Sigmoid colon (tissue), 7 donors: Measurements from ENCODE around the gene C1QTNF5. TPM values are rescaled to one million over a fixed set of nuclear protein-coding genes. Genes with fewer than 3 reads are reported as not detected.

ENCODE experiments used
- DNase-seq: peaks from one replicate; pipeline ENCODE4 v3.0.0-alpha.2; 2019
- H3K27ac ChIP-seq, 4 donors: fragments of 200-600 bp; sonication (generic); one replicate each; pipeline ENCODE4 v1.5.1; 2016 to 2019; ENCODE audit warnings: mild to moderate bottlenecking in 1 of 4
- H3K27me3 ChIP-seq, 3 donors: fragments of 200-600 bp; sonication (generic); one replicate each; pipeline ENCODE4 v1.5.1; 2019; ENCODE audit warnings: mild to moderate bottlenecking in 1 of 3
- H3K36me3 ChIP-seq, 4 donors: fragments of 200-600 bp; sonication (generic); one replicate each; pipeline ENCODE4 v1.5.1; 2016 to 2019
- H3K4me1 ChIP-seq, 4 donors: fragments of 200-600 bp; sonication (generic); one replicate each; pipeline ENCODE4 v1.5.1; 2017 to 2019
- H3K4me3 ChIP-seq, 4 donors: fragments of 200-600 bp; sonication (generic); one replicate each; pipeline ENCODE4 v1.5.1; 2017 to 2019; ENCODE audit warnings: mild to moderate bottlenecking in 2 of 4, moderate library complexity in 1 of 4
- H3K9me3 ChIP-seq, 4 donors: fragments of 200-600 bp in 3 of 4; sonication (generic) in 3 of 4; one replicate each; pipeline versions ENCODE4 v1.5.1 to v1.6.1; 2013 to 2019
- CTCF ChIP-seq, 4 experiments: fragments of 450-650 bp in 3 of 4; fragments of 200-600 bp in 1 of 4; IDR thresholded peaks; one replicate each; pipeline ENCODE4 v1.5.1; 2016 to 2019; ENCODE audit warnings: antibody characterized with exemption in 4 of 4, mild to moderate bottlenecking in 3 of 4, moderate library complexity in 2 of 4
- EP300 ChIP-seq, 4 donors: sonication (generic); formaldehyde crosslinking; IDR thresholded peaks; one replicate each; pipeline ENCODE4 v1.6.1; 2017; ENCODE audit warnings: antibody characterized with exemption in 4 of 4
- POLR2A ChIP-seq, 2 donors: fragments of 450-650 bp; IDR thresholded peaks; one replicate each; pipeline ENCODE4 v1.6.1; 2016; ENCODE audit warnings: antibody characterized with exemption in 2 of 2, mild to moderate bottlenecking in 2 of 2, moderate library complexity in 2 of 2
- POLR2AphosphoS5 ChIP-seq, 4 donors: sonication (generic); formaldehyde crosslinking; IDR thresholded peaks; one replicate each; pipeline ENCODE4 v1.6.1; 2017; ENCODE audit warnings: antibody characterized with exemption in 4 of 4
- WGBS, 2 donors: extraction: QIAGEN DNeasy Blood & Tissue Kit; methylation state at CpG; one replicate each; pipeline ENCODE4 v1.1.7; 2013; 5-methylcytosine and 5-hydroxymethylcytosine counted together
- intact Hi-C: fragments of 100-400 bp; cut with DNase I; formaldehyde crosslinking; loops from one replicate; pipeline ENCODE4 v1.15.1; 2023
- polyA plus RNA-seq, 3 donors: library from polyadenylated mRNA; stranded (reverse); fragments of 200-250 nt; gene quantifications; one replicate each; pipeline ENCODE4 v1.2.3, GENCODE V29; 2013
- total RNA-seq, 4 donors: library from RNA; depleted of rRNA; stranded (reverse); fragments of >200 nt; gene quantifications; one replicate each; pipeline ENCODE4 v1.1.0, GENCODE V29; 2016
- donor health status: healthy with polysubstance abuse.
- donor health status: Bipolar disorder and iron deficiency.
- donor health status: healthy.

C1QTNF5 gene
- total and polyA plus RNA-seq, 7 donors = 4.9 to 35.2 (median 23.2) TPM

DNA sequence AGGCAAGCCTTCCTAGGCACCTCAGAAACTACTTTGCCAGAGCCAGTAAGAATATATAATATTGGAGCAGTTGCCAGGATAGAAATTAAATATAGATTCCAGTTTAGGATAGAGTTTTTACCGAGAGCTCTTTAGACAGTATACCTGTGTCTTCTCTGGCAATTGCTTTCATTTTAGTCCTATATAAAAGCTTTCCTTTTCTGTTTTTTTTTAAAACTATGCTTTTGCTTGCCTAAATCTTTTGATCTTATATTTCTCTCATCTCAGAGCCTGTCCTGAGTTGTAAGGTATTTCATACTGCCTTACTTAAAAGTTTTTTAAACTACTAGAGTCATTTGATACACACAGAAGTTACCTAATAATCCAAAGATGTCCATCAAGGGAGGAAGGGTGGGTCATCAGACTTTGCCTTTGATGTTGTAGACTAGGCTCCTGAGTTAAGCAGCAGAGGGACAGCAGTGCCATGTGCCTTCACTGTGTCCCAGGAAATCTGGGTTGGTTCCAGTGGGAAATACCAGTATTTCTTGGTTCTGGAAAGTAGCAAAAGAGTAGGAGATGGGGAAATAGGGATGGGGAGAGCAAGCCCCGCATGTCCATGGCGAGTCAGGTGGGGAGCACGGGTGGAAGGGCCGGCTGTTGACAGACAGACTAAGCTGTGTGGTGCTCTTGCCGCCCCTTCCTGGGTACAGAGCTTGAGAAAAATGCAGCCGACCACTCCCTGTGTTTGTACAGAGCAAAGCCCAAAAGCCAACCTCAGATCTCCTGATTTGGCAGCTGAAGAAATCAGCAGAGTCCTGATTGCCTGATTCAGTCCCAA is 34.9 kb downstream of the C1QTNF5 start:
- Histone ChIP-seq H3K27ac (peak overlapping the region; percentile 50 to 99 (median 78)), H3K4me3 (no peak overlapping the region), H3K27me3 (no peaks in the 10 kb centered on the region), H3K4me1 (peaks cover 0 to 28% (median 16%) of the 10 kb centered on the region in 4 donors), H3K9me3 (no peaks in the 10 kb centered on the region), H3K36me3 (peaks cover 14 to 70% (median 30%) of the 10 kb centered on the region in 4 donors)
- 86 to 93% methylated on average over 7 of the region's 7 CpGs for WGBS, 2 donors
- no peak for DNase-seq
- intact Hi-C loops = no loop called here
- no peak for TF ChIP-seq POLR2AphosphoS5 (IDR thresholded peaks at IDR 0.05)
- no peak for TF ChIP-seq POLR2A (IDR thresholded peaks at IDR 0.05)
- TF ChIP-seq CTCF (IDR thresholded peaks at IDR 0.05) = no peak
- TF ChIP-seq EP300 (IDR thresholded peaks at IDR 0.05) = no peak

GRCh38 chr11:119303227-119303718 is 37.4 kb downstream of the C1QTNF5 start:
- peaks cover 0 to 50% (median 39%) of the 10 kb centered on the region in 4 donors for H3K4me1 ChIP-seq

GRCh38 chr11:119300198-119300964 is 40.3 kb downstream of the C1QTNF5 start:
- peak overlapping the region; percentile 29 to 77 (median 73) for H3K27ac ChIP-seq
- intact Hi-C loops = no loop called here
- no peak for DNase-seq
- H3K36me3 ChIP-seq = peaks cover 0 to 69% (median 8%) of the 10 kb centered on the region in 4 donors
- H3K9me3 ChIP-seq = no peaks in the 10 kb centered on the region
- 91 to 93% methylated on average over 3 of the region's 3 CpGs for WGBS, 2 donors
- peaks cover 0 to 40% (median 36%) of the 10 kb centered on the region in 4 donors for H3K4me1 ChIP-seq
- TF ChIP-seq POLR2AphosphoS5 (IDR thresholded peaks at IDR 0.05) (no peak), POLR2A (IDR thresholded peaks at IDR 0.05) (no peak), CTCF (IDR thresholded peaks at IDR 0.05) (no peak), EP300 (IDR thresholded peaks at IDR 0.05) (no peak)
- no peaks in the 10 kb centered on the region for H3K27me3 ChIP-seq
- no peak overlapping the region for H3K4me3 ChIP-seq

More at GRCh38 chr11:119303227-119303718, 37.4 kb downstream of the C1QTNF5 start:
- H3K4me3 ChIP-seq = no peak overlapping the region
- intact Hi-C loops = no loop called here
- H3K27ac ChIP-seq = peak overlapping the region in 1 of 4 donors; percentile 61
- WGBS, 2 donors = 91 to 92% methylated on average over 5 of the region's 5 CpGs
- no peaks in the 10 kb centered on the region for H3K27me3 ChIP-seq
- DNase-seq = no peak
- TF ChIP-seq CTCF (IDR thresholded peaks at IDR 0.05) (no peak), EP300 (IDR thresholded peaks at IDR 0.05) (no peak), POLR2AphosphoS5 (IDR thresholded peaks at IDR 0.05) (no peak), POLR2A (IDR thresholded peaks at IDR 0.05) (no peak)
- no peaks in the 10 kb centered on the region for H3K9me3 ChIP-seq
- H3K36me3 ChIP-seq = peaks cover 3 to 61% (median 9%) of the 10 kb centered on the region in 4 donors

DNA sequence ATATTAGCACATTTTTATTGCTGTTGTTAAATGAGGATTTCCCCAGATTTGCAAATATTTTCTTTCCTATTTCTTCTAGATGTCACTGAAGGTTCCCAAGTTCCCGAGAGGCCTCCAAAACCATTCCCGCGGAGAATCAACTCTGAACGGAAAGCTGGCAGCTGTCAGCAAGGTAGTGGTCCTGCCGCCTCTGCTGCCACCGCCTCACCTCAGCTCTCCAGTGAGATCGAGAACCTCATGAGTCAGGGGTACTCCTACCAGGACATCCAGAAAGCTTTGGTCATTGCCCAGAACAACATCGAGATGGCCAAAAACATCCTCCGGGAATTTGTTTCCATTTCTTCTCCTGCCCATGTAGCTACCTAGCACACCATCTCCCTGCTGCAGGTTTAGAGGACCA is 41.3 kb downstream of the C1QTNF5 start:
- H3K4me1 ChIP-seq = peaks cover 0 to 40% (median 36%) of the 10 kb centered on the region in 4 donors
- DNase-seq = no peak
- WGBS, 2 donors = 97 to 98% methylated on average over 9 of the region's 9 CpGs
- no peak overlapping the region for H3K4me3 ChIP-seq
- intact Hi-C loops = no loop called here
- TF ChIP-seq CTCF (IDR thresholded peaks at IDR 0.05) = no peak
- no peak for TF ChIP-seq EP300 (IDR thresholded peaks at IDR 0.05)
- no peak for TF ChIP-seq POLR2AphosphoS5 (IDR thresholded peaks at IDR 0.05)
- TF ChIP-seq POLR2A (IDR thresholded peaks at IDR 0.05) = no peak
- H3K27me3 ChIP-seq = no peaks in the 10 kb centered on the region
- no peaks in the 10 kb centered on the region for H3K9me3 ChIP-seq
- peaks cover 0 to 64% (median 8%) of the 10 kb centered on the region in 4 donors for H3K36me3 ChIP-seq
- peak overlapping the region; percentile 3 to 77 (median 73) for H3K27ac ChIP-seq
